Measurements from ENCODE around the gene CFAP61. TPM values are rescaled to one million over a fixed set of nuclear protein-coding genes. Genes with fewer than 3 reads are reported as not detected.

Gene CFAP61
- total RNA-seq, 1 experiment from 2014 or later = not detected

- TF ChIP-seq EZH2 (IDR thresholded peaks at IDR 0.05; ENCODE audit: low read length, unreplicated experiment) (no peak), CTCF (conservative IDR thresholded peaks at IDR 0.05; ENCODE audit: low read depth, low read length) (no peak), EZH2phosphoT487 (IDR thresholded peaks at IDR 0.05; ENCODE audit: borderline replicate concordance, low read length) (no peak)
- H3K9ac ChIP-seq (ENCODE audit: low read length) = no peak overlapping the region
- no peak overlapping the region for H3K4me2 ChIP-seq (ENCODE audit: low read length)
- no peak overlapping the region for H3K27ac ChIP-seq (ENCODE audit: low read length)
- ATAC-seq (no peak), DNase-seq (no peak)
- H3K4me1 ChIP-seq (ENCODE audit: insufficient read depth, low read length) = no peaks in the 10 kb centered on the region
- peaks cover 88% of the 10 kb centered on the region for H3K27me3 ChIP-seq (ENCODE audit: low read length)
- no peaks in the 10 kb centered on the region for H3K9me3 ChIP-seq (ENCODE audit: low read length)
- ChIA-PET CTCF (no interaction called here), POLR2A (ENCODE audit: unreplicated experiment) (no interaction called here)
- H3F3A ChIP-seq (ENCODE audit: low read length, unreplicated experiment) = no peaks in the 10 kb centered on the region
- no peak overlapping the region for H2AFZ ChIP-seq (ENCODE audit: low read length)
- no TSS peak for BruUV-seq (replicated peaks)
- H3K79me2 ChIP-seq (ENCODE audit: low read length) = no peaks in the 10 kb centered on the region
- H3K4me3 ChIP-seq (ENCODE audit: low read length) = no peak overlapping the region
- H3K36me3 ChIP-seq (ENCODE audit: low read depth, low read length) = no peaks in the 10 kb centered on the region
- no peaks in the 10 kb centered on the region for H4K20me1 ChIP-seq (ENCODE audit: low read length)
- intact Hi-C loops (cut with micrococcal nuclease) = no loop called here
- no peaks in the 10 kb centered on the region for H3K9me2 ChIP-seq (replicated peaks; ENCODE audit: low read length)
Measured at GRCh38 chr20:20219016-20219415, 166.7 kb downstream of the CFAP61 start.

- CTCF ChIA-PET = no interaction called here
- POLR2A ChIA-PET (ENCODE audit: unreplicated experiment) = no interaction called here
- no peak overlapping the region for H3K4me3 ChIP-seq (ENCODE audit: low read length)
Measured at GRCh38 chr20:20220134-20220533, 167.8 kb downstream of the CFAP61 start.

GRCh38 chr20:20223981-20224380 lies 171.6 kb downstream of the CFAP61 start:
- Histone ChIP-seq H4K20me1 (ENCODE audit: low read length) (no peaks in the 10 kb centered on the region), H3K27ac (ENCODE audit: low read length) (no peak overlapping the region), H3K9ac (ENCODE audit: low read length) (no peak overlapping the region), H3K9me3 (ENCODE audit: low read length) (no peaks in the 10 kb centered on the region), H3K4me2 (ENCODE audit: low read length) (no peak overlapping the region), H3K27me3 (ENCODE audit: low read length) (peaks cover 83% of the 10 kb centered on the region), H3F3A (ENCODE audit: low read length, unreplicated experiment) (no peaks in the 10 kb centered on the region), H3K36me3 (ENCODE audit: low read depth, low read length) (no peaks in the 10 kb centered on the region), H3K9me2 (replicated peaks; ENCODE audit: low read length) (no peaks in the 10 kb centered on the region), H2AFZ (ENCODE audit: low read length) (no peak overlapping the region), H3K79me2 (ENCODE audit: low read length) (no peaks in the 10 kb centered on the region), H3K4me3 (ENCODE audit: low read length) (no peak overlapping the region), H3K4me1 (ENCODE audit: insufficient read depth, low read length) (no peaks in the 10 kb centered on the region)
- POLR2A ChIA-PET (ENCODE audit: unreplicated experiment) = no interaction called here
- DNase-seq = no peak
- CTCF ChIA-PET = no interaction called here
- ATAC-seq = no peak
- intact Hi-C loops (cut with micrococcal nuclease) = no loop called here
- no TSS peak for BruUV-seq (replicated peaks)
- TF ChIP-seq CTCF (conservative IDR thresholded peaks at IDR 0.05; ENCODE audit: low read depth, low read length) (no peak), EZH2phosphoT487 (IDR thresholded peaks at IDR 0.05; ENCODE audit: borderline replicate concordance, low read length) (no peak), EZH2 (IDR thresholded peaks at IDR 0.05; ENCODE audit: low read length, unreplicated experiment) (no peak)

More at GRCh38 chr20:20220134-20220533, 167.8 kb downstream of the CFAP61 start:
- ATAC-seq (no peak), DNase-seq (no peak)
- no TSS peak for BruUV-seq (replicated peaks)
- Histone ChIP-seq H3K27ac (ENCODE audit: low read length) (no peak overlapping the region), H3K9me3 (ENCODE audit: low read length) (no peaks in the 10 kb centered on the region), H3F3A (ENCODE audit: low read length, unreplicated experiment) (no peaks in the 10 kb centered on the region), H3K4me1 (ENCODE audit: insufficient read depth, low read length) (no peaks in the 10 kb centered on the region), H3K79me2 (ENCODE audit: low read length) (no peaks in the 10 kb centered on the region), H3K9ac (ENCODE audit: low read length) (no peak overlapping the region), H2AFZ (ENCODE audit: low read length) (no peak overlapping the region), H4K20me1 (ENCODE audit: low read length) (no peaks in the 10 kb centered on the region), H3K4me2 (ENCODE audit: low read length) (no peak overlapping the region), H3K36me3 (ENCODE audit: low read depth, low read length) (no peaks in the 10 kb centered on the region), H3K27me3 (ENCODE audit: low read length) (peaks cover 88% of the 10 kb centered on the region), H3K9me2 (replicated peaks; ENCODE audit: low read length) (no peaks in the 10 kb centered on the region)
- intact Hi-C loops (cut with micrococcal nuclease) = no loop called here
- TF ChIP-seq CTCF (conservative IDR thresholded peaks at IDR 0.05; ENCODE audit: low read depth, low read length) = no peak
- TF ChIP-seq EZH2phosphoT487 (IDR thresholded peaks at IDR 0.05; ENCODE audit: borderline replicate concordance, low read length) = no peak
- TF ChIP-seq EZH2 (IDR thresholded peaks at IDR 0.05; ENCODE audit: low read length, unreplicated experiment) = no peak
